GM23248 (cell line): ENCODE results near the gene ZNF428. TPM values are rescaled to one million over a fixed set of nuclear protein-coding genes. Genes with fewer than 3 reads are reported as not detected.
"Not testable (repeated sequence)": the region's sequence is repeated elsewhere in the genome, so short reads cannot be mapped to it uniquely, and the experiment has no call there.

Experiments used
- DNase-seq: peaks from one replicate; pipeline ENCODE4 v3.0.0-alpha.2; 2015
- H2AFZ ChIP-seq: fragments of 200-600 bp; sonication (generic); 2 replicates; pipeline ENCODE4 v1.6.1; 2016; ENCODE audit warnings: antibody characterized with exemption
- H3F3A ChIP-seq: fragments of 200-600 bp; sonication (generic); 2 replicates; pipeline ENCODE4 v1.6.1; 2016; ENCODE audit warnings: mild to moderate bottlenecking, antibody characterized with exemption, mixed run types; ENCODE audit not compliant: insufficient read depth
- H3K27ac ChIP-seq: fragments of 200-600 bp; sonication (generic); 2 replicates; pipeline ENCODE4 v1.5.1; 2016; ENCODE audit warnings: mild to moderate bottlenecking
- H3K27me3 ChIP-seq: fragments of 200-600 bp; sonication (generic); replicated peaks from 2 replicates; pipeline ENCODE4 v1.6.1; 2016; ENCODE audit warnings: mild to moderate bottlenecking; ENCODE audit not compliant: insufficient read depth
- H3K36me3 ChIP-seq: fragments of 200-600 bp; sonication (generic); 2 replicates; pipeline ENCODE4 v1.6.1; 2016; ENCODE audit warnings: low read depth, mild to moderate bottlenecking
- H3K4me1 ChIP-seq: fragments of 200-600 bp; sonication (generic); 2 replicates; pipeline ENCODE4 v1.6.1; 2016; ENCODE audit warnings: mild to moderate bottlenecking; ENCODE audit not compliant: insufficient read depth
- H3K4me2 ChIP-seq: fragments of 200-600 bp; sonication (generic); one replicate; pipeline ENCODE4 v1.6.1; 2016; ENCODE audit warnings: mild to moderate bottlenecking; ENCODE audit not compliant: unreplicated experiment
- H3K4me3 ChIP-seq: fragments of 200-600 bp; sonication (generic); 2 replicates; pipeline ENCODE4 v1.5.1; 2016; ENCODE audit warnings: mild to moderate bottlenecking
- H3K79me2 ChIP-seq: fragments of 200-600 bp; sonication (generic); 2 replicates; pipeline ENCODE4 v1.6.1; 2016; ENCODE audit warnings: mild to moderate bottlenecking; ENCODE audit not compliant: insufficient read depth
- H3K9ac ChIP-seq: fragments of 200-600 bp; sonication (generic); 2 replicates; pipeline ENCODE4 v1.6.1; 2016; ENCODE audit warnings: mild to moderate bottlenecking
- H3K9me2 ChIP-seq: fragments of 200-600 bp; sonication (generic); 2 replicates; pipeline ENCODE4 v1.6.1; 2016; ENCODE audit warnings: mixed run types, mild to moderate bottlenecking, moderate library complexity; ENCODE audit not compliant: insufficient read depth
- H3K9me3 ChIP-seq: fragments of 200-600 bp; sonication (generic); one replicate; pipeline ENCODE4 v1.6.1; 2017; ENCODE audit warnings: low read depth
- H4K20me1 ChIP-seq: fragments of 200-600 bp; sonication (generic); 2 replicates; pipeline ENCODE4 v1.6.0; 2016; ENCODE audit not compliant: insufficient read depth
- EZH2 ChIP-seq: fragments of 200-600 bp; sonication (generic); IDR thresholded peaks from 2 replicates; pipeline ENCODE4 v1.6.1; 2018; ENCODE audit warnings: antibody characterized with exemption, mild to moderate bottlenecking; ENCODE audit not compliant: insufficient read depth, poor library complexity, severe bottlenecking
- EZH2phosphoT487 ChIP-seq: fragments of 200-600 bp; sonication (generic); IDR thresholded peaks from 2 replicates; pipeline ENCODE4 v1.6.1; 2018; ENCODE audit warnings: antibody characterized with exemption, moderate library complexity, mild to moderate bottlenecking, low read depth; ENCODE audit not compliant: insufficient read depth
- WGBS, 2 experiments: methylation state at CpG; one replicate each; pipeline ENCODE4 v1.1.6; 2015 to 2017; ENCODE audit warnings: low lambda C conversion rate in 2 of 2, low coverage in 1 of 2; ENCODE audit errors: missing lambda C conversion rate in 2 of 2; 5-methylcytosine and 5-hydroxymethylcytosine counted together
- in situ Hi-C: fragments of 300-500 bp; cut with MboI; formaldehyde crosslinking; loops from 2 replicates; pipeline ENCODE4 v1.15.0; 2020
- polyA plus RNA-seq: library from polyadenylated mRNA; unstranded; fragments of >200 nt; fragmentation: Nextera tagmentation; extraction: Ambion mirVana; gene quantifications from 2 replicates; pipeline ENCODE4 v1.2.1, GENCODE V29; 2016
- total RNA-seq: library from RNA; depleted of rRNA; stranded (reverse); fragments of >200 nt; shearing (Covaris generic); gene quantifications from 2 replicates; pipeline ENCODE4 v1.2.3, GENCODE V29; 2014

Gene ZNF428
- total and polyA plus RNA-seq, 2 experiments from 2014 or later = 29.7 to 36.0 TPM

- whole genome bisulfite sequencing, 2 experiments = 2 to 3% methylated on average over 12 to 70 of the region's 110 CpGs
- H3K4me1 ChIP-seq = peaks cover 14% of the 10 kb centered on the region
- peak within 1 kb of the TSS; percentile 58 for H3K4me3 ChIP-seq
- peak; percentile 17 for DNase-seq
- H3K9me3 ChIP-seq = no peaks in the 10 kb centered on the region
- H3K4me2 ChIP-seq = peak within 1 kb of the TSS; percentile 48
- no peaks in the 10 kb centered on the region for H4K20me1 ChIP-seq
- TF ChIP-seq EZH2phosphoT487 (no peak), EZH2 (no peak)
- H3K79me2 ChIP-seq = no peaks in the 10 kb centered on the region
- H3F3A ChIP-seq = 0 out of 2 replicates have a peak, but pooled peaks cover 15% of the 10 kb centered on the region
- H3K36me3 ChIP-seq = no peaks in the 10 kb centered on the region
- H2AFZ ChIP-seq = peak within 1 kb of the TSS; percentile 45
- in situ Hi-C loops = no loop called here
- no peaks in the 10 kb centered on the region for H3K9me2 ChIP-seq
- no peak within 1 kb of the TSS for H3K27ac ChIP-seq
- peaks cover 22% of the 10 kb centered on the region for H3K27me3 ChIP-seq
- H3K9ac ChIP-seq = no peak within 1 kb of the TSS
Observed at GRCh38 chr19:43639519-43640423, 20.3 kb upstream of the ZNF428 start, which contains the start of gene CADM4. Gene CADM4 (minus strand): TSS chr19:43639850. CDS start chr19:43639790, 60 bp downstream.

- in situ Hi-C loops = no loop called here
- H4K20me1 ChIP-seq = no peaks in the 10 kb centered on the region
- H3K9me2 ChIP-seq = no peaks in the 10 kb centered on the region
- no peak for DNase-seq
- H3K9me3 ChIP-seq = no peaks in the 10 kb centered on the region
- 0 out of 2 replicates have a peak, but pooled peaks cover 15% of the 10 kb centered on the region for H3F3A ChIP-seq
- peaks cover 15% of the 10 kb centered on the region for H3K4me1 ChIP-seq
- H3K4me2 ChIP-seq = no peak overlapping the region
- H3K36me3 ChIP-seq = no peaks in the 10 kb centered on the region
- H3K9ac ChIP-seq = no peak overlapping the region
- WGBS, 2 experiments = 12 to 24% methylated on average over 9 to 16 of the region's 18 CpGs
- TF ChIP-seq EZH2phosphoT487 (no peak), EZH2 (peak; percentile 47)
- no peaks in the 10 kb centered on the region for H3K79me2 ChIP-seq
- no peak overlapping the region for H2AFZ ChIP-seq
- H3K27me3 ChIP-seq = peaks cover 22% of the 10 kb centered on the region
- no peak overlapping the region for H3K4me3 ChIP-seq
- H3K27ac ChIP-seq = no peak overlapping the region
Observed at GRCh38 chr19:43638995-43639518, 19.6 kb upstream of the ZNF428 start.

- no peak overlapping the region for H2AFZ ChIP-seq
- no peaks in the 10 kb centered on the region for H3K9me3 ChIP-seq
- 61 to 63% methylated on average over 13 of the region's 13 CpGs for WGBS, 2 experiments
Observed at GRCh38 chr19:43638214-43638994, 19.0 kb upstream of the ZNF428 start.

GRCh38 chr19:43636121-43636683, 16.8 kb upstream of the ZNF428 start:
- Histone ChIP-seq H3K36me3 (no peaks in the 10 kb centered on the region), H3K4me3 (no peak overlapping the region), H2AFZ (no peak overlapping the region), H3F3A (0 out of 2 replicates have a peak, but pooled peaks cover 10% of the 10 kb centered on the region), H4K20me1 (no peaks in the 10 kb centered on the region), H3K4me1 (peaks cover 15% of the 10 kb centered on the region), H3K9me3 (no peaks in the 10 kb centered on the region), H3K79me2 (no peaks in the 10 kb centered on the region), H3K4me2 (peak overlapping the region; percentile 27), H3K27me3 (peaks cover 25% of the 10 kb centered on the region), H3K27ac (no peak overlapping the region), H3K9ac (no peak overlapping the region), H3K9me2 (no peaks in the 10 kb centered on the region)
- DNase-seq = peak; percentile 37
- in situ Hi-C loops = no loop called here
- 58 to 64% methylated on average over 10 to 12 of the region's 14 CpGs for WGBS, 2 experiments
- no peak for TF ChIP-seq EZH2phosphoT487
- TF ChIP-seq EZH2 = no peak

More at GRCh38 chr19:43638214-43638994, 19.0 kb upstream of the ZNF428 start:
- TF ChIP-seq EZH2phosphoT487 (no peak), EZH2 (no peak)
- no peak for DNase-seq
- no peaks in the 10 kb centered on the region for H3K9me2 ChIP-seq
- peaks cover 25% of the 10 kb centered on the region for H3K27me3 ChIP-seq
- in situ Hi-C loops = no loop called here
- no peak overlapping the region for H3K4me2 ChIP-seq
- no peak overlapping the region for H3K27ac ChIP-seq
- no peaks in the 10 kb centered on the region for H3K36me3 ChIP-seq
- H4K20me1 ChIP-seq = no peaks in the 10 kb centered on the region
- no peaks in the 10 kb centered on the region for H3K79me2 ChIP-seq
- H3K9ac ChIP-seq = no peak overlapping the region
- 0 out of 2 replicates have a peak, but pooled peaks cover 14% of the 10 kb centered on the region for H3F3A ChIP-seq
- peaks cover 15% of the 10 kb centered on the region for H3K4me1 ChIP-seq
- no peak overlapping the region for H3K4me3 ChIP-seq

- H3K79me2 ChIP-seq, H3K36me3 ChIP-seq, H3K9ac ChIP-seq, H4K20me1 ChIP-seq, H3K27ac ChIP-seq, in situ Hi-C loops, H3K9me3 ChIP-seq, H3K9me2 ChIP-seq, DNase-seq: not testable (repeated sequence)
- peak overlapping the region; percentile 74 for H3K4me2 ChIP-seq
- peaks cover 15% of the 10 kb centered on the region for H3K4me1 ChIP-seq
- WGBS, 2 experiments = 12 to 30% methylated on average over 2 of the region's 2 CpGs
- peaks cover 24% of the 10 kb centered on the region for H3K27me3 ChIP-seq
- H3K4me3 ChIP-seq = 0 out of 2 replicates have a peak overlapping the region, but pooled peaks have one; percentile 4
- peak overlapping the region; percentile 78 for H2AFZ ChIP-seq
- 0 out of 2 replicates have a peak, but pooled peaks cover 10% of the 10 kb centered on the region for H3F3A ChIP-seq
Observed at GRCh38 chr19:43635561-43635940, 16.1 kb upstream of the ZNF428 start.
